ENCODE results near the gene KRTAP10-7. TPM values are rescaled to one million over a fixed set of nuclear protein-coding genes. Genes with fewer than 3 reads are reported as not detected.

KRTAP10-7 gene
- total RNA-seq, 2 donors from 2014 or later, result not detected

DNA sequence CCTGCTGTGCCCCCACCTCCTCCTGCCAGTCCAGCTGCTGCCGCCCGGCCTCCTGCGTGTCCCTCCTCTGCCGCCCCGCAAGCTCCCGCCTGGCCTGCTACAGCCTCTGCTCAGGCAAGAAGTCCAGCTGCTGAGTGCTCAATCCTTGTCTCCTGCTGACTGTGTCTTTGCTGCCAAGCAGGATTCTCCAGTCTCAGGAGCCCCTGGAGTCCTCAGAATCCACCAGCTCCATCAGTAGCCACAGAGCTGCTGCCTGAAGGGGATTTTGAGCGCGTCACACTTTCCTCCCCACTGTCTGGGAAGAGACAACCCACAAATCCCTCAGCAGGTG is 46.8 kb downstream of the KRTAP10-7 start:
- Histone ChIP-seq H3K27ac (no peak overlapping the region), H3K36me3 (no peaks in the 10 kb centered on the region), H3K4me3 (no peak overlapping the region), H3K9me3 (no peaks in the 10 kb centered on the region), H3K27me3 (replicated peaks; ENCODE audit: insufficient read depth) (no peaks in the 10 kb centered on the region), H3K4me1 (replicated peaks) (no peaks in the 10 kb centered on the region)
- DNase-seq (ENCODE audit: low spot score), result no peak
- 50% methylated on average over 8 of the region's 8 CpGs for WGBS
- intact Hi-C loops (cut with DNase I), result no loop called here
- TF ChIP-seq POLR2A (IDR thresholded peaks at IDR 0.05) (no peak), POLR2AphosphoS5 (IDR thresholded peaks at IDR 0.05) (no peak)
- TF ChIP-seq, protein P1, sequence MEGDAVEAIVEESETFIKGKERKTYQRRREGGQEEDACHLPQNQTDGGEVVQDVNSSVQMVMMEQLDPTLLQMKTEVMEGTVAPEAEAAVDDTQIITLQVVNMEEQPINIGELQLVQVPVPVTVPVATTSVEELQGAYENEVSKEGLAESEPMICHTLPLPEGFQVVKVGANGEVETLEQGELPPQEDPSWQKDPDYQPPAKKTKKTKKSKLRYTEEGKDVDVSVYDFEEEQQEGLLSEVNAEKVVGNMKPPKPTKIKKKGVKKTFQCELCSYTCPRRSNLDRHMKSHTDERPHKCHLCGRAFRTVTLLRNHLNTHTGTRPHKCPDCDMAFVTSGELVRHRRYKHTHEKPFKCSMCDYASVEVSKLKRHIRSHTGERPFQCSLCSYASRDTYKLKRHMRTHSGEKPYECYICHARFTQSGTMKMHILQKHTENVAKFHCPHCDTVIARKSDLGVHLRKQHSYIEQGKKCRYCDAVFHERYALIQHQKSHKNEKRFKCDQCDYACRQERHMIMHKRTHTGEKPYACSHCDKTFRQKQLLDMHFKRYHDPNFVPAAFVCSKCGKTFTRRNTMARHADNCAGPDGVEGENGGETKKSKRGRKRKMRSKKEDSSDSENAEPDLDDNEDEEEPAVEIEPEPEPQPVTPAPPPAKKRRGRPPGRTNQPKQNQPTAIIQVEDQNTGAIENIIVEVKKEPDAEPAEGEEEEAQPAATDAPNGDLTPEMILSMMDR (IDR thresholded peaks at IDR 0.05), result no peak

DNA sequence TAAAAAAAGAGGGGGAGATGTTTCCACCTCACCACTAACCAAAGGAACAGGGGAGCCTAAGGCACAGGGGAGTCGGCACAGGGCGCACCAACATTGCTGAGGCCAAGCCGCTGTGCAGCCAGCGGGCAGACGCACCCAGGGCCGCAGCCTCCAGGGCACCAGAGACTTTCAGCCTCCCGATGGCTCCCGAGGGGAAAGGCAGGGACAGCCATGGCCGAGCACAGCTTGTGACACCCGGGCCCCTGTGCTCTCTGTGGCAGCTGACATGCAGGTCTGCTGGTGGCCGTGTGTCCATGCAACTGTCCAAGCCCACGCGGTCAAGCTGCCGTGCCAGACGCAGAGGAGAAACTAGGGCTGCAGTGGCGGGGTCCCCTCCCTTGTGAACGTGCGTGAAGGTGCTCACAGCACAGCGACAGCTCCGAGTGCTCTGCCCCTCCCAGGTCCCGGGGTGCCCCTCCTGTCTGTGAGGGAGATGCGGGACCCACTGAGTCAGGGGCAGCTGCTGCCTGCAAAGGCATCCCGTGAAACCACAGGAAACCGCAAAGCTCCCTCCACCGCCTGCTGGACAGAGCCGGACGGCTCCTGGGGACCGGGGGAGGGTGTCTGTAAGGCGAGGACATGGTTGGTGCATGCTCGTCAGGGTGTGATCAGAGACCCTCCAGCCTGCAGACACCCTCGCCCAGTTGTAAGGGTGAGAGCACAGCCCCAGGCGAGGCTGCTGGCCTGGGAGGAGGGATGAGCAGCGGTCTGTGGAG is 48.3 kb downstream of the KRTAP10-7 start:
- 78% methylated on average over 33 of the region's 33 CpGs for WGBS
- DNase-seq (ENCODE audit: low spot score), result no peak
- H3K4me1 ChIP-seq (replicated peaks), result no peaks in the 10 kb centered on the region
- no peak overlapping the region for H3K27ac ChIP-seq
- intact Hi-C loops (cut with DNase I), result no loop called here
- H3K9me3 ChIP-seq, result no peaks in the 10 kb centered on the region
- H3K27me3 ChIP-seq (replicated peaks; ENCODE audit: insufficient read depth), result no peaks in the 10 kb centered on the region
- no peaks in the 10 kb centered on the region for H3K36me3 ChIP-seq
- H3K4me3 ChIP-seq, result no peak overlapping the region
- TF ChIP-seq, protein P1 (IDR thresholded peaks at IDR 0.05), result no peak
- TF ChIP-seq POLR2A (IDR thresholded peaks at IDR 0.05) (no peak), POLR2AphosphoS5 (IDR thresholded peaks at IDR 0.05) (no peak)

DNA sequence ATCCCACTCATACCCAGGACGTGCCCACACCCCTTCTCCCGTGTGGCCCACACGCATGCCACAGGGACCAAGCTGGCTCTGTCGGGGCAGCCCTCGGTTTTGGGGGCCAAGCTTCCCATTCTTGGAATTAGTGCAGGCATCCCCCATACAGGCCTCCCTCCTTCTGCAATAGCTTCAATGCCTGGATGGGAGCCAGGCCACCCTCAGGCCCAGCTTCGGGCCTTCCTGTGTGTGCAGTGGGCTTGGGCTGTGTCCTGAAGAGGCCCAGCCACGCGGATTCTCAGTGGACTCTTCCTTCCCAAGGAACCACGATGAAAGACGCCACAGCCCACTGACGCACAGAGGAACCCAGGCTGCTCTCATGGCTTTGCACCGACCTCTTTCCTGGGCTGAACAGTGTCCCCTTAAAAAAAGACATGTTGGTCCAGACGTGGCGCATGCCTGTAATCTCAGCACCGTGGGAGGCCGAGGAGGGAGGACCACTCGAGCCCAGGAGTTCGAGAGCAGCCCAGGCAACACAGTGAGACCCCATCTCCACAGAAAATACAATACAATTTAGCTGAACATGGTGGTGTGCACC is 49.2 kb downstream of the KRTAP10-7 start:
- no peaks in the 10 kb centered on the region for H3K27me3 ChIP-seq (replicated peaks; ENCODE audit: insufficient read depth)
- DNase-seq (ENCODE audit: low spot score), result no peak
- no peak for TF ChIP-seq POLR2A (IDR thresholded peaks at IDR 0.05)
- no peak for TF ChIP-seq POLR2AphosphoS5 (IDR thresholded peaks at IDR 0.05)
- TF ChIP-seq, protein P1 (IDR thresholded peaks at IDR 0.05), result no peak
- no peaks in the 10 kb centered on the region for H3K4me1 ChIP-seq (replicated peaks)
- no peaks in the 10 kb centered on the region for H3K36me3 ChIP-seq
- WGBS, result 85% methylated on average over 18 of the region's 18 CpGs
- H3K4me3 ChIP-seq, result no peak overlapping the region
- intact Hi-C loops (cut with DNase I), result no loop called here
- H3K9me3 ChIP-seq, result no peaks in the 10 kb centered on the region
- H3K27ac ChIP-seq, result no peak overlapping the region

DNA sequence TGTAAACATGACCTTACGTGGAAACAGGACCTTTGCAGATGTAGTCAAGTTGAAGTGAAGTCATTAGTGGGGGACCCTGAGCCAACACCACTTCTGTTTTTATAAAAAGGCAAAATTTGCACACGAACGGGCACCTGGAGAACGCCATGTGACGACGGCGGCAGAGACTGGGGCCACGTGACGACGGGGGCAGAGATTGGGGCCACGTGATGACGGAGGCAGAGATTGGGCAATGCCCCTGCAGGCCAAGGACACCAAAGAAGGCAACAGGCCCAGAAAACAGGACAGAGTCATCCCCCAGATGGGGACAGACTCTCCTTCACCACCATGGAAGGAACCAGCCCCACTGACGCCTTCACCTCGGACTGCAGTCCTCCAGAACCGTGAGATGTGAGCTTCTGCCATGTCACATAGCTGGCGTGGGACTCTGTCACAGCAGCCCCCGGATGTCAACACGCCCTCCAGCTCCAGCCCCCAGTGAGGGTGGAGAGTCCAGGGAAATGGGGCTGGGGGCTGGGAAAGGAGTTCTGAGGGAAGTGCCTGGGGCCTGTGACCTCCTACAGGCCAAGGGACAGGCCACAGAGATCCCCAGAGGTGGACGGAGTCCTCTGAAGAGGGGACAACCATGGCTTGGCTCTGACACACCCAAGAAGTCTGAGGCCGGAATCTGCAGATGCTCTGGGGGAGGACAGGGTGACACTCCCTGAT is 50.0 kb downstream of the KRTAP10-7 start:
- 88% methylated on average over 20 of the region's 20 CpGs for WGBS
- no peak overlapping the region for H3K4me3 ChIP-seq
- no peak overlapping the region for H3K27ac ChIP-seq
- H3K9me3 ChIP-seq, result no peaks in the 10 kb centered on the region
- H3K36me3 ChIP-seq, result no peaks in the 10 kb centered on the region
- no peak for DNase-seq (ENCODE audit: low spot score)
- no peaks in the 10 kb centered on the region for H3K27me3 ChIP-seq (replicated peaks; ENCODE audit: insufficient read depth)
- intact Hi-C loops (cut with DNase I), result no loop called here
- no peaks in the 10 kb centered on the region for H3K4me1 ChIP-seq (replicated peaks)
- TF ChIP-seq POLR2AphosphoS5 (IDR thresholded peaks at IDR 0.05), result no peak
- TF ChIP-seq, protein P1 (IDR thresholded peaks at IDR 0.05), result no peak
- no peak for TF ChIP-seq POLR2A (IDR thresholded peaks at IDR 0.05)

Data from prostate gland (tissue), 2 donors.